BJ (cell line): ENCODE results near the gene ADAM19. TPM values are rescaled to one million over a fixed set of nuclear protein-coding genes. Genes with fewer than 3 reads are reported as not detected.
"Not testable (repeated sequence)": the region's sequence is repeated elsewhere in the genome, so short reads cannot be mapped to it uniquely, and the experiment has no call there.

Experiments used
- CTCF ChIA-PET: fragments of 350-600 bp; formaldehyde crosslinking; extraction: SDS; loops from one replicate; lab custom pipeline; 2021; ENCODE audit warnings: antibody characterized with exemption, inconsistent platforms; lab: Yijun Ruan, JAX
- POLR2A ChIA-PET: fragments of 300-600 bp; sonication (Branson Sonifier 250); formaldehyde crosslinking; extraction: SDS; loops from one replicate; lab custom pipeline; 2021; ENCODE audit warnings: antibody characterized with exemption; lab: Charles Lee
- DNase-seq: peaks from one replicate; pipeline ENCODE4 v3.0.0-alpha.2; 2011; ENCODE audit warnings: low read depth
- H3K27me3 ChIP-seq: 2 replicates; pipeline ENCODE4 v1.6.0; 2011; ENCODE audit warnings: low read length; ENCODE audit not compliant: control insufficient read depth, insufficient read depth
- H3K36me3 ChIP-seq: 2 replicates; pipeline ENCODE4 v1.5.1; 2011; ENCODE audit warnings: low read length; ENCODE audit not compliant: control insufficient read depth, insufficient read depth
- H3K4me3 ChIP-seq: 2 replicates; pipeline ENCODE4 v1.5.1; 2011; ENCODE audit warnings: low read depth, mild to moderate bottlenecking, control low read depth, low read length
- polyA plus RNA-seq: library from polyadenylated mRNA; depleted of rRNA; stranded (reverse); fragments of >200 nt; gene quantifications from 2 replicates; pipeline ENCODE4 v1.2.3, GENCODE V29; 2011; rRNA removed
- small RNA-seq: library from RNA; depleted of rRNA; stranded (forward); fragments of <200 nt; gene quantifications from one replicate; pipeline ENCODE3, GENCODE V24; 2012; ENCODE audit warnings: low replicate concordance, low read depth; ENCODE audit not compliant: insufficient read length
- TF ChIP-seq, protein P1 (sequence below): IDR thresholded peaks from 2 replicates; pipeline ENCODE4 v1.5.1; 2011; ENCODE audit warnings: low read depth, mild to moderate bottlenecking, control low read depth, inconsistent platforms, low read length, moderate library complexity; ENCODE audit not compliant: insufficient read depth

The ADAM19 gene
- polyA plus RNA-seq, 1 experiment: 68.3 TPM

DNA sequence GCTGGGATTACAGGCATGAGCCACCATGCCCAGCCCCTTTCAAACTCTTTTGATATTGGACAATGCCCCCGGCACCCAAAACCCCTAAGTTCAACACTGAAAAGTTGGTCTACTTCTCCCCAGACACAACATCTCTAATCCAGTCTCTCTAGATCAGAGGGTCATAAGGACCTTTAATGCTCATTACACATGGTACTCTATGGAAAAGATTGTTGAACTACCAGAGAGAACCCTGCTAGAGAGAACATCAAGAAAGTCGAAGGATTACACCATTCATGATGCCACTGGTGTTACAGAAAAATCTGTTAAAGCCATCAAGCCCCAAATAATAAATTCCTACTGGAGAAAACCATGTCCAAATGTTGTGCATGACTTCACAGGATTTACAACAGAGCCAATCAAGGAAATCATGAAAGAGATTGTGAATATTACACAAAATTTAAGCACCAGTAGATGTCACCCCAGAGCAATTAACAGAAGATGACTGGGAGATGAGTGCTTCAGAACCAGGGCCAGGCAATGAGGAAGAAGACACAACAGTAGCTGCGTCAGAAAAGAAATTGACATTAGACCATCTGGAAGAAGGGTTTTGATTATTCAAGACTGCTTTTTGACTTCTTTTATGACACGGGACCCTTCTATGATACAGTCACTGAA is 143.9 kb downstream of the ADAM19 start:
- TF ChIP-seq, protein P1, sequence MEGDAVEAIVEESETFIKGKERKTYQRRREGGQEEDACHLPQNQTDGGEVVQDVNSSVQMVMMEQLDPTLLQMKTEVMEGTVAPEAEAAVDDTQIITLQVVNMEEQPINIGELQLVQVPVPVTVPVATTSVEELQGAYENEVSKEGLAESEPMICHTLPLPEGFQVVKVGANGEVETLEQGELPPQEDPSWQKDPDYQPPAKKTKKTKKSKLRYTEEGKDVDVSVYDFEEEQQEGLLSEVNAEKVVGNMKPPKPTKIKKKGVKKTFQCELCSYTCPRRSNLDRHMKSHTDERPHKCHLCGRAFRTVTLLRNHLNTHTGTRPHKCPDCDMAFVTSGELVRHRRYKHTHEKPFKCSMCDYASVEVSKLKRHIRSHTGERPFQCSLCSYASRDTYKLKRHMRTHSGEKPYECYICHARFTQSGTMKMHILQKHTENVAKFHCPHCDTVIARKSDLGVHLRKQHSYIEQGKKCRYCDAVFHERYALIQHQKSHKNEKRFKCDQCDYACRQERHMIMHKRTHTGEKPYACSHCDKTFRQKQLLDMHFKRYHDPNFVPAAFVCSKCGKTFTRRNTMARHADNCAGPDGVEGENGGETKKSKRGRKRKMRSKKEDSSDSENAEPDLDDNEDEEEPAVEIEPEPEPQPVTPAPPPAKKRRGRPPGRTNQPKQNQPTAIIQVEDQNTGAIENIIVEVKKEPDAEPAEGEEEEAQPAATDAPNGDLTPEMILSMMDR: peak; percentile 49
- ChIA-PET CTCF (interaction anchor here (0.6 to 4.3 kb wide), 30 partner anchors 9 to 312 kb away, joined by 3 to 46 read pairs (median 3); partner anchors contain the start of genes LSM11 and NIPAL4), POLR2A (no interaction called here)
- H3K36me3 ChIP-seq: no peaks in the 10 kb centered on the region
- peak; percentile 31 for DNase-seq
- H3K4me3 ChIP-seq: no peak overlapping the region
- no peaks in the 10 kb centered on the region for H3K27me3 ChIP-seq

DNA sequence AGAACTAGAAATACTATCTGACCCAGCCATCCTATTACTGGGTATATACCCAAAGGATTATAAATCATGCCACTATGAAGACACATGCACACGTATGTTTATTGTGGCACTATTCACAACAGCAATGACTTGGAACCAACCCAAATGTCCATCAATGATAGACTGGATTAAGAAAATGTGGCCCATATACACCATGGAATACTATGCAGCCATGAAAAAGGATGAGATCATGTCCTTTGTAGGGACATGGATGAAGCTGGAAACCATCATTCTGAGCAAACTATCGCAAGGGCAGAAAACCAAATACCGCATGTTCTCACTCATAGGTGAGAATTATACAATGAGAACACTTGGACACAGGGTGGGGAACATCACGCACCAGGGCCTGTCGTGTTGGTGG is 145.7 kb downstream of the ADAM19 start:
- CTCF ChIA-PET: interaction anchor here (2.7 kb wide), 1 partner anchor 314 kb away, joined by 9 read pairs; the partner anchor contains the start of gene LSM11
- H3K4me3 ChIP-seq, DNase-seq, POLR2A ChIA-PET, H3K36me3 ChIP-seq, H3K27me3 ChIP-seq: not testable (repeated sequence)

Small RNA genes within 50 kb of the gene (small RNA-seq; reads per million reads assigned to genes)
- gene RNU6-390P: not detected

Other genes with a start within 250 kb of the ADAM19 start
- 2.2 and 4.4 TPM in 2 replicates for gene NIPAL4, start 115.6 kb downstream of the ADAM19 start, polyA plus RNA-seq
- gene SOX30, start 76.7 kb upstream of the ADAM19 start, polyA plus RNA-seq: 0.07 TPM in 2 replicates
- not detected in 2 replicates for gene C5orf52, start 95.8 kb upstream of the ADAM19 start, polyA plus RNA-seq
- 22.7 and 29.5 TPM in 2 replicates for gene THG1L, start 155.6 kb upstream of the ADAM19 start, polyA plus RNA-seq
- 2.4 and 3.2 TPM in 2 replicates for gene LSM11, start 167.9 kb upstream of the ADAM19 start, polyA plus RNA-seq